SK-N-SH (cell line): ENCODE results near the gene ZNF770. TPM values are rescaled to one million over a fixed set of nuclear protein-coding genes. Genes with fewer than 3 reads are reported as not detected.
A peak's percentile ranks its signal among the peaks of the same experiment; 100 is the strongest.

Experiments used
- CTCF ChIA-PET: fragments of 300-600, 350-600 bp; formaldehyde crosslinking; extraction: SDS; loops from one replicate; lab custom pipeline; 2021; lab: Yijun Ruan, JAX
- POLR2A ChIA-PET: fragments of 350-600 bp; sonication (Branson Sonifier 250); formaldehyde crosslinking; extraction: SDS; loops from one replicate; lab custom pipeline; 2020; ENCODE audit warnings: antibody characterized with exemption, inconsistent platforms; lab: Yijun Ruan, JAX
- DNase-seq: peaks from one replicate; pipeline ENCODE4 v3.0.0; 2012
- H2AFZ ChIP-seq: fragments of 200-600 bp; sonication (generic); 2 replicates; pipeline ENCODE4 v1.8.1; 2016; ENCODE audit warnings: antibody characterized with exemption, mild to moderate bottlenecking, low read depth
- H3F3A ChIP-seq: fragments of 200-600 bp; sonication (generic); replicated peaks from 2 replicates; pipeline ENCODE3; 2016; ENCODE audit warnings: antibody characterized with exemption, mild to moderate bottlenecking; ENCODE audit not compliant: insufficient read depth
- H3K27ac ChIP-seq, 2 experiments: fragments of 200-500 bp in 1 of 2; fragments of 200-600 bp in 1 of 2; sonication (Bioruptor generic) in 1 of 2; sonication (generic), shearing (Covaris generic) in 1 of 2; 2 replicates each; pipeline versions ENCODE4 v1.5.1 to v1.6.1; 2014 to 2016; ENCODE audit warnings: low read depth in 2 of 2, inconsistent platforms in 1 of 2, low read length in 1 of 2, mild to moderate bottlenecking in 1 of 2, mixed read lengths in 1 of 2
- H3K27me3 ChIP-seq: fragments of 200-600 bp; sonication (generic), shearing (Covaris generic); 2 replicates; pipeline ENCODE4 v1.6.1; 2016; ENCODE audit warnings: mixed run types; ENCODE audit not compliant: insufficient read depth
- H3K36me3 ChIP-seq, 2 experiments: fragments of 200-500 bp in 1 of 2; fragments of 200-600 bp in 1 of 2; sonication (Bioruptor generic) in 1 of 2; sonication (generic) in 1 of 2; replicated peaks in 1 of 2; 2 replicates each; pipeline versions ENCODE3 to v1.5.1; 2014 to 2016; ENCODE audit warnings: low read length in 1 of 2, mild to moderate bottlenecking in 1 of 2; ENCODE audit not compliant: insufficient read depth in 2 of 2, control insufficient read depth in 1 of 2
- H3K4me1 ChIP-seq, 2 experiments: fragments of 200-500 bp in 1 of 2; fragments of 200-600 bp in 1 of 2; sonication (Bioruptor generic) in 1 of 2; sonication (generic), shearing (Covaris generic) in 1 of 2; 2 replicates each; pipeline versions ENCODE4 v1.5.1 to v1.6.1; 2014 to 2016; ENCODE audit warnings: low read depth in 1 of 2, low read length in 1 of 2, mixed run types in 1 of 2; ENCODE audit not compliant: insufficient read depth in 2 of 2, control insufficient read depth in 1 of 2
- H3K4me2 ChIP-seq: fragments of 200-600 bp; sonication (generic), shearing (Covaris generic); 2 replicates; pipeline ENCODE4 v1.6.1; 2017; ENCODE audit warnings: mixed run types
- H3K4me3 ChIP-seq, 2 experiments: fragments of 200-500 bp in 1 of 2; fragments of 200-600 bp in 1 of 2; sonication (Bioruptor generic) in 1 of 2; sonication (generic), shearing (Covaris generic) in 1 of 2; 2 replicates each; pipeline versions ENCODE4 v1.5.1 to v1.8.1; 2014 to 2016; ENCODE audit warnings: low read depth in 2 of 2, inconsistent platforms in 1 of 2, low read length in 1 of 2, mild to moderate bottlenecking in 1 of 2, mixed read lengths in 1 of 2, moderate library complexity in 1 of 2
- H3K79me2 ChIP-seq: fragments of 200-600 bp; sonication (generic); 2 replicates; pipeline ENCODE4 v1.8.1; 2017; ENCODE audit warnings: mild to moderate bottlenecking; ENCODE audit not compliant: insufficient read depth
- H3K9ac ChIP-seq: fragments of 200-600 bp; sonication (generic); 2 replicates; pipeline ENCODE4 v1.6.1; 2017; ENCODE audit warnings: mixed run types
- H3K9me2 ChIP-seq: fragments of 200-600 bp; sonication (generic); 2 replicates; pipeline ENCODE4 v1.6.1; 2017; ENCODE audit warnings: mixed run types
- H3K9me3 ChIP-seq: fragments of 200-600 bp; sonication (generic); 2 replicates; pipeline ENCODE4 v1.6.1; 2017; ENCODE audit warnings: mixed run types, mild to moderate bottlenecking, moderate library complexity
- H4K20me1 ChIP-seq: fragments of 200-600 bp; sonication (generic); 2 replicates; pipeline ENCODE4 v1.6.1; 2017; ENCODE audit warnings: mild to moderate bottlenecking, mixed run types; ENCODE audit not compliant: insufficient read depth
- EP300 ChIP-seq, 2 experiments: IDR thresholded peaks; 2 replicates each; pipeline versions ENCODE4 v1.4.0 to v1.6.1; 2012; ENCODE audit warnings: borderline replicate concordance in 1 of 2, low read depth in 1 of 2, low read length in 1 of 2
- EZH2phosphoT487 ChIP-seq: fragments of 200-600 bp; sonication (generic); IDR thresholded peaks from 2 replicates; pipeline ENCODE4 v1.6.1; 2017; ENCODE audit warnings: low read depth, mixed run types, mild to moderate bottlenecking, antibody characterized with exemption, moderate library complexity, borderline replicate concordance
- FOSL2 ChIP-seq: IDR thresholded peaks from 2 replicates; pipeline ENCODE4 v1.4.0; 2012; ENCODE audit warnings: low read depth, mild to moderate bottlenecking, moderate library complexity, borderline replicate concordance
- FOXJ3 ChIP-seq: sonication (generic); formaldehyde crosslinking; IDR thresholded peaks from 2 replicates; pipeline ENCODE4 v1.5.1; 2020; ENCODE audit warnings: mild to moderate bottlenecking, missing genetic modification reagents
- FOXM1 ChIP-seq: IDR thresholded peaks from 2 replicates; pipeline ENCODE4 v1.4.0; 2012; ENCODE audit warnings: low read depth, mild to moderate bottlenecking
- GABPA ChIP-seq: IDR thresholded peaks from 2 replicates; pipeline ENCODE4 v1.4.0; 2012; ENCODE audit warnings: low read depth, mild to moderate bottlenecking
- JUND ChIP-seq: IDR thresholded peaks from 2 replicates; pipeline ENCODE4 v1.4.0; 2012
- MEF2A ChIP-seq: IDR thresholded peaks from 2 replicates; pipeline ENCODE4 v1.4.0; 2012; ENCODE audit warnings: low read depth, borderline replicate concordance
- MXI1 ChIP-seq: IDR thresholded peaks from 2 replicates; pipeline ENCODE4 v1.6.1; 2012; ENCODE audit warnings: mild to moderate bottlenecking, low read depth, low read length, improper control_type of control experiment
- NFIC ChIP-seq: IDR thresholded peaks from 2 replicates; pipeline ENCODE4 v1.4.0; 2012; ENCODE audit warnings: borderline replicate concordance
- NRF1 ChIP-seq: IDR thresholded peaks from 2 replicates; pipeline ENCODE4 v1.6.1; 2012; ENCODE audit warnings: low read depth, mild to moderate bottlenecking, low read length
- POLR2AphosphoS5 ChIP-seq: IDR thresholded peaks from 2 replicates; pipeline ENCODE4 v1.6.1; 2012; ENCODE audit warnings: low read depth, low read length
- RCOR1 ChIP-seq: fragments of 150-350 bp; IDR thresholded peaks from 2 replicates; pipeline ENCODE4 v1.6.1; 2017; ENCODE audit warnings: antibody characterized with exemption, low read length
- RXRA ChIP-seq: IDR thresholded peaks from 2 replicates; pipeline ENCODE4 v1.4.0; 2012; ENCODE audit warnings: low read depth, mild to moderate bottlenecking, borderline replicate concordance
- SMC3 ChIP-seq: IDR thresholded peaks from 2 replicates; pipeline ENCODE4 v1.6.1; 2012; ENCODE audit warnings: low read depth, low read length, improper control_type of control experiment
- TAF1 ChIP-seq: IDR thresholded peaks from 2 replicates; pipeline ENCODE4 v1.6.1; 2012; ENCODE audit warnings: low read depth, mild to moderate bottlenecking, low read length, moderate library complexity, borderline replicate concordance
- TCF12 ChIP-seq: IDR thresholded peaks from 2 replicates; pipeline ENCODE4 v1.4.0; 2012
- TEAD4 ChIP-seq: IDR thresholded peaks from 2 replicates; pipeline ENCODE4 v1.4.0; 2012; ENCODE audit warnings: mild to moderate bottlenecking, borderline replicate concordance; ENCODE audit not compliant: insufficient read depth
- WGBS: methylation state at CpG from one replicate; pipeline ENCODE4 v1.1.6; 2017; ENCODE audit warnings: low lambda C conversion rate; 5-methylcytosine and 5-hydroxymethylcytosine counted together
- polyA plus RNA-seq, 3 experiments: library from polyadenylated mRNA; depleted of rRNA; stranded (reverse); fragments of >200 nt; gene quantifications; 2 replicates each; pipeline ENCODE4 v1.2.3, GENCODE V29; 2012
- TF ChIP-seq, protein P1 (sequence below): fragments of 200-600 bp; sonication (generic); IDR thresholded peaks from 2 replicates; pipeline ENCODE4 v1.6.1; 2017; ENCODE audit warnings: antibody characterized with exemption, mild to moderate bottlenecking, moderate library complexity
- TF ChIP-seq, protein P2 (sequence below): IDR thresholded peaks from 2 replicates; pipeline ENCODE4 v1.6.1; 2012; ENCODE audit warnings: mild to moderate bottlenecking, low read depth, low read length, moderate library complexity
- TF ChIP-seq, protein P3 (sequence below): fragments of 150-350 bp; IDR thresholded peaks from 2 replicates; pipeline ENCODE4 v1.6.1; 2017; ENCODE audit warnings: antibody characterized with exemption, low read length, low read depth, borderline replicate concordance
- TF ChIP-seq, protein P4 (sequence below): IDR thresholded peaks from 2 replicates; pipeline ENCODE4 v1.4.0; 2012; ENCODE audit warnings: low read depth, borderline replicate concordance

The ZNF770 gene
- polyA plus RNA-seq, 1 of the 3 experiments (the other 2 are of a cell fraction), result 3.8 TPM

DNA sequence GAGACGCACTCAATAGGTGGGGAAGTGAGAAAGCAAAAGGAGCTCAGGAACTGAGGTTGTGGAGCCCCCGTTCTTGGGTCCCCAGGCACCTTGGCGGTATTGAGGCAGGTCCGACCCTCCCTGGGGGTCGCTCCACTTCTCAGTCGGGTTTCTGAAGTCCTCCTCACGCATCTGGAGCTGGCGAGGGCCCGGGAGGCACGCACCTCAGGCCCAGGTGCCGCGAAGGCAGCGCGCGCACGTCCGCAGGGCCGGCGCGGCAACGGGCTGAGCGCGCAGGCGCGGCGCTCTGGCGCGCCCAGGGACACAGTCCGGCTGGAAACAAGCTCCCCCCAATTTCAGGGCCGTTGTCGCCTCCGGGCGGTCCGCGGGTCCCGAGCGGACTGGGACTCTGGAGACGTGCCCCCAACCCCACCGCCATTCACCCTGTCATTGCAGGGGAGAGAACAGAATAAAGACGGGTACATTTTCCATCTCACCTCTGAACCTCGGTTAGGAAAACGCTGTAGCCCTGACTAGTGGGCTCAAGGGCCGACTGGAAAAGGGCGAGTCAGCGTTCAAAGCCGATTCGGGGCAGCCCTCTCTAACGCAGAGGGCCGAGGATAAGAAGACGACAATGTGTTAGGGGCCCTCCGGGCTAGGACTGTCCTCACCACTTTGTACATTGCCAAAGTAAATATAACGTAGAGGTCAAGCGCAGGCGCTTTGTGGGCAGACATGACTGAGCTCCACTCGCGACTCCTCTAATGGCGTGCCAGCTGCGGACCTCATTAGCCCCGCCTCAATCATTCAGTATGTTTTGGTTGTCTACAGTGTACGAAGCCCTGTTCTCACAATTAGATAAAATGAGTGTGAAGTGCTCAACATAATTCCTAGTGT lies at the start of gene ZNF770 (continued):
- TF ChIP-seq NFIC, result no peak
- TF ChIP-seq SMC3, result no peak; the same call in 1 of the 2 replicates
- TF ChIP-seq GABPA, result peak; percentile 73
- TF ChIP-seq, protein P1, sequence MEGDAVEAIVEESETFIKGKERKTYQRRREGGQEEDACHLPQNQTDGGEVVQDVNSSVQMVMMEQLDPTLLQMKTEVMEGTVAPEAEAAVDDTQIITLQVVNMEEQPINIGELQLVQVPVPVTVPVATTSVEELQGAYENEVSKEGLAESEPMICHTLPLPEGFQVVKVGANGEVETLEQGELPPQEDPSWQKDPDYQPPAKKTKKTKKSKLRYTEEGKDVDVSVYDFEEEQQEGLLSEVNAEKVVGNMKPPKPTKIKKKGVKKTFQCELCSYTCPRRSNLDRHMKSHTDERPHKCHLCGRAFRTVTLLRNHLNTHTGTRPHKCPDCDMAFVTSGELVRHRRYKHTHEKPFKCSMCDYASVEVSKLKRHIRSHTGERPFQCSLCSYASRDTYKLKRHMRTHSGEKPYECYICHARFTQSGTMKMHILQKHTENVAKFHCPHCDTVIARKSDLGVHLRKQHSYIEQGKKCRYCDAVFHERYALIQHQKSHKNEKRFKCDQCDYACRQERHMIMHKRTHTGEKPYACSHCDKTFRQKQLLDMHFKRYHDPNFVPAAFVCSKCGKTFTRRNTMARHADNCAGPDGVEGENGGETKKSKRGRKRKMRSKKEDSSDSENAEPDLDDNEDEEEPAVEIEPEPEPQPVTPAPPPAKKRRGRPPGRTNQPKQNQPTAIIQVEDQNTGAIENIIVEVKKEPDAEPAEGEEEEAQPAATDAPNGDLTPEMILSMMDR, result no peak
- no peak for TF ChIP-seq JUND

DNA sequence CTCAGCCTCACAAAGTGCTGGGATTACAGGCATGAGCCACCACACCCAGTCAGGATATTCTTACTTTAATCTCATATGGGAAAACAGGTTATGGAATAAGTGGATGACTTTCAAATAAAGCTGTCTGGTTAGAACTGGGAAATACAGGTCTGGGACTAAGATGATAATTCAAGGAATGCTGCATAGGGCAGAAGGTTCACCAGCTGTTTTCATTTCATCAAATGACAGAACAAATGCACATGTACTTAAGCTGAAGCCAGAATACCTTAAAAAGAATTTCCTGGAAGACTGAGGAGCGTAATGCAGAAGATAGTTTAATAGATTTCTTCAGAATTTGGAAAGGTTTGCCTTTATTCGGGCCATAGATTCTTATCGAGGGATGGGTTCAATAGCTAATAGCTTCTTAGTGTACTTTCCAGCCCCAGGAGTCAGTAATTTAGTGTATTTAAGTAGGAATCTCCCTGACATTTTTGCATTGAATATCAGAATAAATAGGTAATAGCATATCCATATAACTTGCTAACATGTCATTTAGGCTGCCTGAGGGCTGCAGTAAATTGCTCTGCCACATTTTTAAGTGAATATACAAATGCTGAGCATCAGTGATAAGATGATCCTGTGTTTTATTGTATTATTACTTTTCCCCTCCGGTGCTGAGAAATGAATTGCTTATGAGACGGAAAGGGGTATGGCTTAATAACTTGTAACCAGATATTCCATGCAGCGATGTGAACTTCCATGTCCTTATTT lies 40.3 kb upstream of the ZNF770 start:
- Histone ChIP-seq H3K27ac (no peak overlapping the region), H3K9ac (no peak overlapping the region), H3K4me1 (no peaks in the 10 kb centered on the region), H3K79me2 (no peaks in the 10 kb centered on the region), H4K20me1 (no peaks in the 10 kb centered on the region), H3K9me3 (no peaks in the 10 kb centered on the region), H2AFZ (no peak overlapping the region), H3K27me3 (no peaks in the 10 kb centered on the region), H3K4me2 (no peak overlapping the region), H3F3A (no peaks in the 10 kb centered on the region), H3K9me2 (no peaks in the 10 kb centered on the region), H3K36me3 (no peaks in the 10 kb centered on the region), H3K4me3 (no peak overlapping the region)
- ChIA-PET CTCF (interaction anchor here (0.7 to 1.1 kb wide), 2 partner anchors 10 to 30 kb away, joined by 3 read pairs; no protein-coding TSS in a partner anchor), POLR2A (no interaction called here)
- 59% methylated on average over 6 of the region's 6 CpGs for WGBS
- DNase-seq, result no peak
- TF ChIP-seq POLR2AphosphoS5 (no peak), RXRA (no peak), TAF1 (no peak), RCOR1 (no peak), NRF1 (no peak), MEF2A (no peak), EP300 (IDR thresholded peaks at IDR 0.05; ENCODE audit: borderline replicate concordance in 1 of 2, low read depth in 1 of 2, low read length in 1 of 2) (no peak), MXI1 (no peak), EZH2phosphoT487 (no peak), TCF12 (no peak), FOXM1 (no peak), FOXJ3 (CRISPR knock-in tag) (no peak), FOSL2 (no peak), TEAD4 (no peak)
- TF ChIP-seq, protein P2, sequence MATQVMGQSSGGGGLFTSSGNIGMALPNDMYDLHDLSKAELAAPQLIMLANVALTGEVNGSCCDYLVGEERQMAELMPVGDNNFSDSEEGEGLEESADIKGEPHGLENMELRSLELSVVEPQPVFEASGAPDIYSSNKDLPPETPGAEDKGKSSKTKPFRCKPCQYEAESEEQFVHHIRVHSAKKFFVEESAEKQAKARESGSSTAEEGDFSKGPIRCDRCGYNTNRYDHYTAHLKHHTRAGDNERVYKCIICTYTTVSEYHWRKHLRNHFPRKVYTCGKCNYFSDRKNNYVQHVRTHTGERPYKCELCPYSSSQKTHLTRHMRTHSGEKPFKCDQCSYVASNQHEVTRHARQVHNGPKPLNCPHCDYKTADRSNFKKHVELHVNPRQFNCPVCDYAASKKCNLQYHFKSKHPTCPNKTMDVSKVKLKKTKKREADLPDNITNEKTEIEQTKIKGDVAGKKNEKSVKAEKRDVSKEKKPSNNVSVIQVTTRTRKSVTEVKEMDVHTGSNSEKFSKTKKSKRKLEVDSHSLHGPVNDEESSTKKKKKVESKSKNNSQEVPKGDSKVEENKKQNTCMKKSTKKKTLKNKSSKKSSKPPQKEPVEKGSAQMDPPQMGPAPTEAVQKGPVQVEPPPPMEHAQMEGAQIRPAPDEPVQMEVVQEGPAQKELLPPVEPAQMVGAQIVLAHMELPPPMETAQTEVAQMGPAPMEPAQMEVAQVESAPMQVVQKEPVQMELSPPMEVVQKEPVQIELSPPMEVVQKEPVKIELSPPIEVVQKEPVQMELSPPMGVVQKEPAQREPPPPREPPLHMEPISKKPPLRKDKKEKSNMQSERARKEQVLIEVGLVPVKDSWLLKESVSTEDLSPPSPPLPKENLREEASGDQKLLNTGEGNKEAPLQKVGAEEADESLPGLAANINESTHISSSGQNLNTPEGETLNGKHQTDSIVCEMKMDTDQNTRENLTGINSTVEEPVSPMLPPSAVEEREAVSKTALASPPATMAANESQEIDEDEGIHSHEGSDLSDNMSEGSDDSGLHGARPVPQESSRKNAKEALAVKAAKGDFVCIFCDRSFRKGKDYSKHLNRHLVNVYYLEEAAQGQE, result no peak
- TF ChIP-seq, protein P3, sequence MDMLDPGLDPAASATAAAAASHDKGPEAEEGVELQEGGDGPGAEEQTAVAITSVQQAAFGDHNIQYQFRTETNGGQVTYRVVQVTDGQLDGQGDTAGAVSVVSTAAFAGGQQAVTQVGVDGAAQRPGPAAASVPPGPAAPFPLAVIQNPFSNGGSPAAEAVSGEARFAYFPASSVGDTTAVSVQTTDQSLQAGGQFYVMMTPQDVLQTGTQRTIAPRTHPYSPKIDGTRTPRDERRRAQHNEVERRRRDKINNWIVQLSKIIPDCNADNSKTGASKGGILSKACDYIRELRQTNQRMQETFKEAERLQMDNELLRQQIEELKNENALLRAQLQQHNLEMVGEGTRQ, result no peak
- TF ChIP-seq, protein P4, sequence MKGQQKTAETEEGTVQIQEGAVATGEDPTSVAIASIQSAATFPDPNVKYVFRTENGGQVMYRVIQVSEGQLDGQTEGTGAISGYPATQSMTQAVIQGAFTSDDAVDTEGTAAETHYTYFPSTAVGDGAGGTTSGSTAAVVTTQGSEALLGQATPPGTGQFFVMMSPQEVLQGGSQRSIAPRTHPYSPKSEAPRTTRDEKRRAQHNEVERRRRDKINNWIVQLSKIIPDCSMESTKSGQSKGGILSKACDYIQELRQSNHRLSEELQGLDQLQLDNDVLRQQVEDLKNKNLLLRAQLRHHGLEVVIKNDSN, result no peak
